HG02840 (cell line): ENCODE results near the gene SLC35A2.
"Not testable (repeated sequence)": the region's sequence is repeated elsewhere in the genome, so short reads cannot be mapped to it uniquely, and the experiment has no call there.

Source experiments
- ATAC-seq: cut with Tn5 transposase; IDR thresholded peaks from one replicate; pipeline ENCODE4 v1.9.1; 2021; ENCODE audit warnings: mild to moderate bottlenecking, moderate library complexity, moderate number of reproducible peaks; ENCODE audit not compliant: unreplicated experiment, low FRiP score

The SLC35A2 gene

GRCh38 chrX:48903290-48903689 lies 8.2 kb downstream of the SLC35A2 start:
- ATAC-seq, result no peak

- ATAC-seq, result no peak
Measured at GRCh38 chrX:48902776-48903175, 8.7 kb downstream of the SLC35A2 start.

GRCh38 chrX:48902135-48902534 lies 9.3 kb downstream of the SLC35A2 start:
- no peak for ATAC-seq

- ATAC-seq, result no peak
Measured at GRCh38 chrX:48901069-48901468, 10.4 kb downstream of the SLC35A2 start.

- no peak for ATAC-seq
Measured at GRCh38 chrX:48899078-48899410, 12.4 kb downstream of the SLC35A2 start.

- peak; percentile 77 for ATAC-seq
Measured at GRCh38 chrX:48897625-48898306, 13.7 kb downstream of the SLC35A2 start, which contains the start of the genes PQBP1 and TIMM17B. Gene PQBP1, plus strand, starts transcription at chrX:48897930. Its CDS starts 580 bp downstream, at chrX:48898510. Gene TIMM17B, minus strand, starts transcription at chrX:48897768. Its CDS starts 19 bp downstream, at chrX:48897749.

- no peak for ATAC-seq
Measured at GRCh38 chrX:48897157-48897624, 14.3 kb downstream of the SLC35A2 start.

- no peak for ATAC-seq
Measured at GRCh38 chrX:48896611-48897011, 14.8 kb downstream of the SLC35A2 start.

- ATAC-seq, result no peak
Measured at GRCh38 chrX:48894891-48895290, 16.6 kb downstream of the SLC35A2 start.

GRCh38 chrX:48893556-48894348 lies 17.7 kb downstream of the SLC35A2 start:
- ATAC-seq, result no peak

GRCh38 chrX:48892896-48893295 lies 18.6 kb downstream of the SLC35A2 start:
- ATAC-seq, result no peak

- ATAC-seq, result peak; percentile 75
Measured at GRCh38 chrX:48891402-48892288, 19.8 kb downstream of the SLC35A2 start.

- peak; percentile 47 for ATAC-seq
Measured at GRCh38 chrX:48890934-48891401, 20.5 kb downstream of the SLC35A2 start.

GRCh38 chrX:48890296-48890925 lies 21.0 kb downstream of the SLC35A2 start:
- no peak for ATAC-seq

GRCh38 chrX:48886586-48886985 lies 24.9 kb downstream of the SLC35A2 start:
- not testable (repeated sequence) for ATAC-seq

GRCh38 chrX:48883729-48884128 lies 27.7 kb downstream of the SLC35A2 start:
- no peak for ATAC-seq

GRCh38 chrX:48876944-48877343 lies 34.5 kb downstream of the SLC35A2 start:
- not testable (repeated sequence) for ATAC-seq

GRCh38 chrX:48872017-48872416 lies 39.4 kb downstream of the SLC35A2 start:
- ATAC-seq, result not testable (repeated sequence)

GRCh38 chrX:48864210-48864609 lies 47.2 kb downstream of the SLC35A2 start:
- ATAC-seq, result no peak

- ATAC-seq, result no peak
Measured at GRCh38 chrX:48854898-48855297, 56.5 kb downstream of the SLC35A2 start.
